Measurements from ENCODE around the gene GNAS.

DNA sequence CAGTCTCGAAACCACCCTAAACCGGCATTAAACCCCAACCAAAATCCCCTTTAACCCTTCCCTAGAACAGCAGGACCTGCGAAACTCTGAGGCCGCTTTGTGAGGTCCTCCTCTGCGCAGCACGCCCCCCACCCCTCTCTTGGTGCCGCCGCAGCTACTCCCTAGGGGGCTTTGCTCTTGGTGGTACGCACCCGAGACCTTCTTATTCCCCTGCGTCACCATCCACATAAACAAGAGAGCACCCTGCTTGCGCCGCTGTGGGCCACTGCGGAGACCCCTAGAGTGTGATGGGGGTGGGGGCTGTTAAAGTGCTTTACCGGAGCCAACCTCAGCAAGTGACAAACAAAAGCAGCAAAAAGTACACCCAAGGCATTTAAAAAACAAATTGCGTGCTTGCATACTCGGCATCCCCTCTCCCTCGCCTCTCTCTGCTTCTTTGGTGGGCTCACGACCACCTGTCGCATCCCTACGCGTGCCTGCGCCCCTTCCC, 502 bp upstream of the GNAS start:
- no peak for TF ChIP-seq ZNF384 (IDR thresholded peaks at IDR 0.05)
- TF ChIP-seq SUZ12 (IDR thresholded peaks at IDR 0.05): no peak
- TF ChIP-seq TARDBP (IDR thresholded peaks at IDR 0.05): no peak
- TF ChIP-seq, protein P1, sequence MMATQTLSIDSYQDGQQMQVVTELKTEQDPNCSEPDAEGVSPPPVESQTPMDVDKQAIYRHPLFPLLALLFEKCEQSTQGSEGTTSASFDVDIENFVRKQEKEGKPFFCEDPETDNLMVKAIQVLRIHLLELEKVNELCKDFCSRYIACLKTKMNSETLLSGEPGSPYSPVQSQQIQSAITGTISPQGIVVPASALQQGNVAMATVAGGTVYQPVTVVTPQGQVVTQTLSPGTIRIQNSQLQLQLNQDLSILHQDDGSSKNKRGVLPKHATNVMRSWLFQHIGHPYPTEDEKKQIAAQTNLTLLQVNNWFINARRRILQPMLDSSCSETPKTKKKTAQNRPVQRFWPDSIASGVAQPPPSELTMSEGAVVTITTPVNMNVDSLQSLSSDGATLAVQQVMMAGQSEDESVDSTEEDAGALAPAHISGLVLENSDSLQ (IDR thresholded peaks at IDR 0.05): no peak
- no peak for TF ChIP-seq ARNT (IDR thresholded peaks at IDR 0.05)
- no peak for TF ChIP-seq FOXA1 (IDR thresholded peaks at IDR 0.05)
